ENCODE measurements around the gene TCEAL7.

GRCh38 chrX:103356858-103357257, 26.8 kb downstream of the TCEAL7 start:
- TF ChIP-seq POLR2A (IDR thresholded peaks at IDR 0.05), result no peak
- no peak for TF ChIP-seq EP300 (IDR thresholded peaks at IDR 0.05)

Data from tibial nerve (tissue), 3 donors.